ENCODE measurements around the gene ADGRV1. TPM values are rescaled to one million over a fixed set of nuclear protein-coding genes. Genes with fewer than 3 reads are reported as not detected.

Gene ADGRV1
- total RNA-seq, 2 donors from 2014 or later = 1.4 TPM; not detected in 1

GRCh38 chr5:90994796-90995195 lies 436.2 kb downstream of the ADGRV1 start:
- ATAC-seq (ENCODE audit: insufficient number of reproducible peaks, low FRiP score, low read depth) (no peak), DNase-seq (ENCODE audit: low spot score) (no peak)
- H3K4me3 ChIP-seq = no peak overlapping the region
- no peaks in the 10 kb centered on the region for H3K27me3 ChIP-seq (replicated peaks; ENCODE audit: insufficient read depth)
- H3K9me3 ChIP-seq = peaks cover 4% of the 10 kb centered on the region
- H3K27ac ChIP-seq = no peak overlapping the region
- H3K36me3 ChIP-seq = no peaks in the 10 kb centered on the region
- H3K4me1 ChIP-seq (ENCODE audit: control insufficient read depth in 1 of 2, low read depth in 2 of 2) = no peaks in the 10 kb centered on the region
- no peak for TF ChIP-seq CTCF (IDR thresholded peaks at IDR 0.05)

- Histone ChIP-seq H3K9me3 (peaks cover 4% of the 10 kb centered on the region), H3K27ac (no peak overlapping the region), H3K4me1 (ENCODE audit: control insufficient read depth in 1 of 2, low read depth in 2 of 2) (no peaks in the 10 kb centered on the region), H3K36me3 (no peaks in the 10 kb centered on the region), H3K27me3 (replicated peaks; ENCODE audit: insufficient read depth) (no peaks in the 10 kb centered on the region), H3K4me3 (no peak overlapping the region)
- TF ChIP-seq CTCF (IDR thresholded peaks at IDR 0.05) = no peak
- no peak for ATAC-seq (ENCODE audit: insufficient number of reproducible peaks, low FRiP score, low read depth)
- no peak for DNase-seq (ENCODE audit: low spot score)
These were observed 437.5 kb downstream of the ADGRV1 start for GRCh38 chr5:90996089-90996488.

GRCh38 chr5:90997082-90997481 lies 438.5 kb downstream of the ADGRV1 start:
- Histone ChIP-seq H3K9me3 (peaks cover 4% of the 10 kb centered on the region), H3K27ac (no peak overlapping the region), H3K4me3 (no peak overlapping the region), H3K36me3 (no peaks in the 10 kb centered on the region), H3K4me1 (ENCODE audit: control insufficient read depth in 1 of 2, low read depth in 2 of 2) (no peaks in the 10 kb centered on the region), H3K27me3 (replicated peaks; ENCODE audit: insufficient read depth) (no peaks in the 10 kb centered on the region)
- ATAC-seq (ENCODE audit: insufficient number of reproducible peaks, low FRiP score, low read depth) (no peak), DNase-seq (ENCODE audit: low spot score) (no peak)
- TF ChIP-seq CTCF (IDR thresholded peaks at IDR 0.05) = no peak

- TF ChIP-seq CTCF (IDR thresholded peaks at IDR 0.05) = no peak
- DNase-seq (ENCODE audit: low spot score) (no peak), ATAC-seq (ENCODE audit: insufficient number of reproducible peaks, low FRiP score, low read depth) (no peak)
- H3K9me3 ChIP-seq = no peaks in the 10 kb centered on the region
- no peaks in the 10 kb centered on the region for H3K27me3 ChIP-seq (replicated peaks; ENCODE audit: insufficient read depth)
- H3K4me3 ChIP-seq = no peak overlapping the region
- no peak overlapping the region for H3K27ac ChIP-seq
- no peaks in the 10 kb centered on the region for H3K36me3 ChIP-seq
- H3K4me1 ChIP-seq (ENCODE audit: control insufficient read depth in 1 of 2, low read depth in 2 of 2) = no peaks in the 10 kb centered on the region
These were observed 442.1 kb downstream of the ADGRV1 start for GRCh38 chr5:91000743-91001142.

GRCh38 chr5:91006713-91007112 lies 448.1 kb downstream of the ADGRV1 start:
- H3K27ac ChIP-seq = no peak overlapping the region
- no peaks in the 10 kb centered on the region for H3K36me3 ChIP-seq
- H3K4me1 ChIP-seq (ENCODE audit: control insufficient read depth in 1 of 2, low read depth in 2 of 2) = no peaks in the 10 kb centered on the region
- no peak for ATAC-seq (ENCODE audit: insufficient number of reproducible peaks, low FRiP score, low read depth)
- no peak overlapping the region for H3K4me3 ChIP-seq
- TF ChIP-seq CTCF (IDR thresholded peaks at IDR 0.05) = no peak
- no peaks in the 10 kb centered on the region for H3K27me3 ChIP-seq (replicated peaks; ENCODE audit: insufficient read depth)
- no peaks in the 10 kb centered on the region for H3K9me3 ChIP-seq
- DNase-seq (ENCODE audit: low spot score) = no peak
